ENCODE data around the gene MOB3B. TPM values are rescaled to one million over a fixed set of nuclear protein-coding genes. Genes with fewer than 3 reads are reported as not detected.

Gene MOB3B
- total RNA-seq, 2 experiments from 2014 or later = 0.40 to 0.44 TPM

DNA sequence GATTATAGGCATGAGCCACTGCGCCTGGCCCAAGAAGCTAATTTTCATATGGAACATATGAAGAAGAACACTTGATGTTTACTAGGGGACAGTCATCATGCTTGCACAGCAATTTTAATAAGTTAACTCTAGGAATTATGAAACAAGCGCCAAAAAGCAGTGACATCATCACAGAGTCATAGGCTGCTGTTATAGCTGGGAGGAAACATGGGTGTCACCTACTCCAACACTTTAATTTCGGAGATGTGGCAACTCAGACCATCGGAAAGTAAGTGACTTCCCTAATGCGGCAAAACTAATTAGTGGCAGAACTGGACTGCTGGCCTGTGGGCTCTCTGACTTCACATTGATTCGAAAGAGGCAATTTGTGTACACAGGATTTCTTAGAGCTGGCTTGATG, 194.5 kb downstream of the MOB3B start:
- ChIA-PET POLR2A (no interaction called here), CTCF (interaction anchor here (0.6 kb wide), 1 partner anchor 283 kb away, joined by 5 read pairs; no protein-coding TSS in a partner anchor)

- ChIA-PET CTCF (interaction anchor here (0.6 to 3.3 kb wide), 8 partner anchors 12 to 242 kb away, joined by 3 to 23 read pairs (median 3); partner anchors contain the start of gene MOB3B), POLR2A (no interaction called here)
Observed at GRCh38 chr9:27333241-27334052, 196.2 kb downstream of the MOB3B start.

DNA sequence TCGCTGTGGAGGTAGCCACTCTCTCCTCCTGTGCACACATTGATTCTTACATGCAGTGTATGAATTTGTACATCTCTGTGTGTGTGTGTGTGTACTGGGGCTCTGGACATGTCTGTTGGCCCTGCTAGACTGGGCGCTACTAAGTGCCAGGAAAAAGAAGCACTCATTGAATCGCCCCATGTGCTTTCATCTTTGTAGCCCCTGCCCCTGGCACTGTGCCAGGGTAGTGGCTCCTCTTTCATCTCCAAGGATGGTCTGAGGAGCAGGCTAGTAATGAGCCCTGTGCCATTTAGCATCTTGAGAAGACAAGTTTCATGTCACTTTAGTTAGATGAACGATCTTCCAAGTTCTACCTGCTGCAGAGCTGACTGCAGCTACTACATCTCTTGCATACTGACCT, 198.2 kb downstream of the MOB3B start:
- ChIA-PET POLR2A (no interaction called here), CTCF (interaction anchor here (1.1 to 3.3 kb wide), 2 partner anchors 30 to 198 kb away, joined by 4 to 23 read pairs; partner anchors contain the start of gene MOB3B)

GRCh38 chr9:27329291-27329690, 200.3 kb downstream of the MOB3B start:
- ChIA-PET CTCF (interaction anchor here (1.8 kb wide), 1 partner anchor 201 kb away, joined by 7 read pairs; the partner anchor contains the start of gene MOB3B), POLR2A (no interaction called here)

- ChIA-PET CTCF (no interaction called here), POLR2A (no interaction called here)
Observed at GRCh38 chr9:27328483-27328882, 201.1 kb downstream of the MOB3B start.

DNA sequence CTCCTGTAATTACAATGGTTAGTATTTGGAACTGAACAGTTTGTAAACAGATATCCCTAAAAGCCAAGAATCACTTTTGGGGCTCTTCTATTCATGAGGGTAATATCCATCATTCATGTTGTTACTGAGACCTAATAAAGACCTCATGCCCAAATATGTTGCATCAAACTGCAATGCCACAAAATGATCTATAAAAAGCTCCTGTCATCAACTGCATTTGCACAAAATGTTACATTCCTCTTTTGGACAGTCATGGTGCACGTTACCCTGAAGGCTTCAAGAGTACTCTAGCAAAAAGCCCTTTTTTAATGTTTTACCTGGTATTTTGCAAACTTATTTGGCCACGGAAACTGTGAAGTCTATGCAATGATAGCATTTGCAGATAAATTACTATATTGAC, 218.4 kb downstream of the MOB3B start:
- CTCF ChIA-PET = no interaction called here
- POLR2A ChIA-PET = no interaction called here

DNA sequence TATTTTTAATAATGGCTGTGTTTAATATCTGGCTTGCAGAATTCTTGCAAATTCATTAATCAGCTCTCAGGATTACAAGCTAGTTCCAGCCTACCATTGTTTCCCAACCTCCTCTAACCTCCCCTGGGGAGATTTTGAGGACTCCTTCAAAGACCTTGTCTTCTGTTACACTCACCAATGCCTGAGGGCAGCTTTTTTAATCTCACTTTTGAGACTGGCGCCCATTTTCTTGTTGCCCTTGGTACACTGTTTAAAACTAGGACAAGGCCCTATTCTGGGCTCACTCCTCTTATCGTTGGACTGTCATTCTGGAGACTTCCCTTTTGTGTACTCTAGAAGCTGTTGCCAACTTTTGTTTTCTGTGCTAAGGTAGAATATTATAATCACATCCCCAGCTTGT, 219.0 kb downstream of the MOB3B start:
- ChIA-PET POLR2A (no interaction called here), CTCF (no interaction called here)

- ChIA-PET CTCF (no interaction called here), POLR2A (no interaction called here)
Observed at GRCh38 chr9:27308691-27309390, 220.8 kb downstream of the MOB3B start.

DNA sequence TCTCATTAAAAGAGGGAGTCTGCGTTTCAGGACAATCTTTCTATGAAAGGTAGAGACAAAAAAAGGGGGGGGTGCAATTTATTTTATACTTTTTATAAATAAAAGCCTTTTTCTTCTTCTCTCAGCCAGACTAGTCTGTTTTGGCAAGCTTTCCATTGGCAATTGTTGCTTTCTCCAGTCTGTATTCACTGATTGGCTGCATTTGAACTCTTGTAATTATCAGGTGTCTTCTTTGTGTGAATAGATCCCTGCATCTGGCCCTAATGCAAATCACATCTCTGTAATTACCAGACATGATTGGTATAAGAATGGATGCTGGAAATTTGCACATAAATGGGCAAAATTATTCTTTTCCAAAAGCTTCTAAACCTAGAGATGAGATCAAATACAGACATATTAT, 225.1 kb downstream of the MOB3B start:
- POLR2A ChIA-PET = no interaction called here
- CTCF ChIA-PET = no interaction called here

GRCh38 chr9:27303219-27303618, 226.4 kb downstream of the MOB3B start:
- ChIA-PET POLR2A (no interaction called here), CTCF (no interaction called here)

GRCh38 chr9:27297050-27297449, 232.6 kb downstream of the MOB3B start, which contains the start of gene EQTN:
Gene EQTN (minus strand): TSS chr9:27297150. CDS start chr9:27297055, 95 bp downstream.
- CTCF ChIA-PET = no interaction called here
- POLR2A ChIA-PET = no interaction called here

DNA sequence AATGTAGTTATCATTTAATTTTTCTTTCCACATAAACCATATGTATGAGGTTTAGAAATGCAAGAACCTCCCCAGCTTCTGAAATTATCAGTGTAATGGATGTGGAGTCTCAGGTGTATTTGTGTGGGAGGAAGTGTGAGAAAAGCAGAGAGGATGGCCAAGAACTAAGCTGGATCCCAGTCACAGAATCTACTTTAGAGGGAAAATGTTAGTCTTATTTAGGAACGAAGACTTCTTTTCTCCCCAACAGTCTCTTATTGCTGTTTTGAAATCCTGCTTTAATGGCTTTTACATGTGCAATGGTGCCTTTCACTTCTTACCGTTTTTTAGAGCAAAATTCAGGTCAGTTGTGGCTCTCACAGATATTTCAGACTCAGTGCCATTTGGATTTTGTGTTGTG, 235.6 kb downstream of the MOB3B start:
- CTCF ChIA-PET = no interaction called here

DNA sequence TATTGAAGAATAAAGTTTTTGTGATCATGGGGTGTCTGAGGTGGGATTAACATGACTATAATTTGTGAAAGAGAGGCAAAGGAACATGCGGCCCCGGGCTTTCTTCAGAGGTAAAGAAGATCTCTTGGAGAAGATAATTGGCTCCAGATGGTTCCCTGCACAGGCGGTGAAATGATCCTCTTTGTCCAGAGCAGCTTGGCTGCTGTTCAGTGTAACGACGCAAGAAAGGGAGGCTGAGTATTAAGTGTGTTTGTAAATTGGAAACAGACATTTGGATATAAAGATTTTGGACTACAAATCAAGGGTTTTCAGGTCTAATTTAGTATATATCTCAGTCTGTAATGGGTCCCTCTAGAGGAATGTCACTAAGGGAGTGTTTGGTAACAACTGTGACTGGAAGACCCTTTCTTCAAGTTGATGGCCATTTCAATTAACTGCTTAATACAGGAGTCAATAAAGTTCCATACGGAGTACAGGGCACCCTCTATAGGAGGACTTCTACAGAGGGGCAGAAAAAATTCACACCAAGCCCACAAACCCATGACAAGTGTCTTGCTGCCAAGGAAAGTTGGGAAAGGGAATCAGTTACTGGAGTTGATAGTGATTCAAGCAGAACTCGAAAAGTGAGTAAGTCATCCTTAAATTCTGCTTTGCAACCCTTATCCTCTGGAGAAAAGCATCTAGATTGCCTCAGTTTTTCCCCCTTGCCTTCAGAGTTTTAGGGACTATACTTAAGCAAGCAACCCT, 236.8 kb downstream of the MOB3B start:
- CTCF ChIA-PET = no interaction called here
- POLR2A ChIA-PET = no interaction called here

More for the DNA sequence above, 235.6 kb downstream of the MOB3B start:
- POLR2A ChIA-PET = no interaction called here

- ChIA-PET CTCF (no interaction called here), POLR2A (no interaction called here)
Observed at GRCh38 chr9:27291292-27291691, 238.3 kb downstream of the MOB3B start.

- POLR2A ChIA-PET = no interaction called here
- CTCF ChIA-PET = no interaction called here
Observed at GRCh38 chr9:27282269-27282668, 247.3 kb downstream of the MOB3B start.

DNA sequence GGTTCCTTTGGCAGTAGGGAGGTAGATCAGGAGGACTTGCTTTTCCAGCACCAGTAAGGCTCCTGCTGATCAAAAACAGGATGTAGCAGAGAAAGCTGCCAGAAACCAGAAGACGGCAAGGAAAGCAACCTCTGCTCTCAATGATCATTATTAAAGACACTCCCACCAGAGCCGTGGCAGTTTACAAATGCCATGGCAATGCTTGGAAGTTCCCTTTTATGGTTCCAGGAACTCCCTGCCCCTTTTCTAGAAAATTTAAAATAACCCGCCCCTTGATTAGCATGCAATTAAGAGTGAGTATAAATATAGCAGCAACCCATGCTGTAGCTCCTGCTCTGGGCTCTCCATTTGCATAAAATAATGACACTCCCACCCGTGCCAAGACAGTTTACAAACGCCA, 248.8 kb downstream of the MOB3B start:
- POLR2A ChIA-PET = no interaction called here
- CTCF ChIA-PET = no interaction called here

DNA sequence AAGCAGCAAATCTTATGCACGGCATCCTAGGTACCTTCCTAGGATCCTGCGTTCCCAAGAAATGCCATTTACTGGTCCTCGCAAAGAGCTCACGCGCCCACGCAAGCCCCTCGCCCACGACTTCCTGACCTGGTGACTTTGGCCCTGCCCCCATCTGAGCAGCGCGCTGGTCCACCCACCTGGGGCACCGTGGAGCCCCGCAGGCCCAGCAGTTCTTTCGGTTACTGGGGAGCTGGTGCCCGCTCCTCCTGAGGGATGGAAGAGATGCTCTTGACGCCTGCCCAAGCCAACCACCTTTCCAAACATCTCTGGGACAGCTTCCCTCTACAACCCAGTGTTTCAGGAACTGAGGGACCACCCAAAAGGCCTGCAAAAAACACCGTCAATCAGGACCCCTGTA, 249.4 kb downstream of the MOB3B start:
- CTCF ChIA-PET = interaction anchor here (1.0 kb wide), 1 partner anchor 16 kb away, joined by 3 read pairs; no protein-coding TSS in a partner anchor

DNA sequence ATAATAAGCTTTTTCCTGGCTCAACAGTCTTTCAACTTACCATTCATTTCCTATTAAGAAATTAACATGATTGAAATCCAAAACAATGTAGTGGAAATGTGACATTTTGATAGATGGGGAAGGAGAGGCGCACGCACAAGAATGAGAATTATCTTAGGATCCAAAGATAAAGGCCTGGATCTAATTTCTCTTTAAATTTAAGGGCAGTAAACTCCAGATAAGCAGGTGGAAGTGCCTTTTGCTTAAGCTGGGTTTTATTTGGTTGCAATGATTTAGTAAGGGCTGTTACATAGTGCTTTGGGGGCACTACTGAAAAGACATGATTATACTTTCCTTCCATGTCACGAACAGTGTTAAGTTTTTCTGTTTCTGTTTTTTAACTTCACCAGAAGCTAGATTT, 250.0 kb downstream of the MOB3B start:
- CTCF ChIA-PET = interaction anchor here (1.0 kb wide), 1 partner anchor 15 kb away, joined by 3 read pairs; no protein-coding TSS in a partner anchor
- POLR2A ChIA-PET = no interaction called here

More for the DNA sequence above, 249.4 kb downstream of the MOB3B start:
- POLR2A ChIA-PET = no interaction called here

DNA sequence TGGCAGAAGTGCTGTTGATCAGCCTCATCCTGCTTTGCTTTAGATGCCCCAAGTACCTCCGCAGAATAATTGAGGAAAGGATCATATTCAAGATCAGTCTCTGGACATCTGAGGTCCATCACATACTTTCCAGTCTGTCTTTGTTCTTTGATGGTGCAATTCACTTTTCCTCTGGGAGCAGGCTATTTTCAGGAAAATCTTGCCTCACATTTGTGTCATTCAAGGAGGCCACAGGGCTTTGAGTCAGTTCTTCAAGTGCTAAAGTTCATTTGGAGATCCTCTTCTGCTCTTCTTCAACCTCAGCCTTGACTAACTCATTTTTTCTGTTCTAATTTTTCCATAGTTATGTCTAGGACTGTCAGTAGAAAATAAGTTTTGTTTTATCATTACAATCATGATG, 251.2 kb downstream of the MOB3B start:
- ChIA-PET POLR2A (no interaction called here), CTCF (no interaction called here)
